Breast epithelium (tissue), 3 donors: Measurements from ENCODE around the gene PITX2.

ENCODE experiments used
- CTCF ChIP-seq, 3 donors: fragments of 450-650 bp; IDR thresholded peaks; one replicate each; pipeline ENCODE4 v1.5.1; 2016 to 2017; ENCODE audit warnings: antibody characterized with exemption in 3 of 3, mild to moderate bottlenecking in 3 of 3, moderate library complexity in 3 of 3
- POLR2A ChIP-seq: fragments of 450-650 bp; IDR thresholded peaks from one replicate; pipeline ENCODE4 v1.6.1; 2016; ENCODE audit warnings: antibody characterized with exemption, mild to moderate bottlenecking, moderate library complexity

- no peak for TF ChIP-seq CTCF (IDR thresholded peaks at IDR 0.05)
- TF ChIP-seq POLR2A: no peak
These were observed 9.1 kb downstream of the PITX2 start for GRCh38 chr4:110613745-110614144.
